ENCODE data around the gene GGTLC1.
"Not testable (repeated sequence)": the region's sequence is repeated elsewhere in the genome, so short reads cannot be mapped to it uniquely, and the experiment has no call there.

The GGTLC1 gene

DNA sequence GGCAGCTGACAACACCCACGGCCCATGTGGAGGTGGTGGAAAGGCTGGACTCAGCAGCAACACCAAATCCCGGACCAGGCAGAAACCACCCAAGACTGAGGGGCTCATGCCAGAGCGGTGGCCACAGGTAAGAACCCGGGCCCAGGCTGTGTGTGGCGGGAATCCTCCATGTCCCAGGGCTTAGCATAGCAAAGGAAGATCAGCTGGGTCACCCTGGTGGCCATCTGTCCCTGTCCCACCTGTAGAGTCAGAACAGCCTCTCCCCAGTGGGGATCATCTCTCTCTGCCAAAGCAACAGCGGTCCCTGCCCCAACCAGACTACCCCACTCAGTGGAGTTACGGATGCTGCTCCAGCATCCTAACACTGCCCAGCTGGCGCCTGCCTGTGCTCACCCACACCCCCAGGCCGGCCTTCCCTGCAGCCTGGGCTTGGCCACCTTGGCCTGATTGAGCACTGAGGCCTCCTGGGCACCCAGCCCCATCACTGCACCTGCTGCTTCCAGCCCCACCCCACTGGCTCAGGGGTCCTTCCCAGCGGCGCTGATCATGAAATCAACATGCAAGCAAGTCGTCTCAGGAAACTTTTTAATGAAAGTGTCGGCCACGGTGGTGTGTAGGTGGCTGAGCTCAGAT lies 5.5 kb upstream of the GGTLC1 start:
- not testable (repeated sequence) for DNase-seq (ENCODE audit: low read depth, low spot score)

DNA sequence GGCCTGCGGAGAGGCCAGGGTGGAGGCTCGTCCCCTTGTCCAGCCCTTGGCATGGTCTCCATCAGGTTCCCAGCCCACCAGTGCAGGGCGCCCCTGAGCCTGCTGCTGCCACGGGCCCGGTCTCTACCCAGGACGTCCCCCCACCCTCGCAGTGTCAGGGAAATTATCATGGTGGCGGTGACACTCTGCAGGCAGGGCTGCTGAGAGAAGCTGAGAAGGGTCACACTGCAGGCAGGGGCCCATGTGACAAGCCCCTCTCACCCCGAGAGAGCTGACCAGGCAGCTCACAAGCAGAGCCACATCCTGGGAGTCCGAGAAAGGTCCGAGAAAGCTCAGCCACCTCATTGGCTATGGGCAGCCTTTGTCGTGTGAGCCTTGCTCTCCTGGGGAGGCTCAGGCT lies 4.9 kb upstream of the GGTLC1 start:
- not testable (repeated sequence) for DNase-seq (ENCODE audit: low read depth, low spot score)

DNA sequence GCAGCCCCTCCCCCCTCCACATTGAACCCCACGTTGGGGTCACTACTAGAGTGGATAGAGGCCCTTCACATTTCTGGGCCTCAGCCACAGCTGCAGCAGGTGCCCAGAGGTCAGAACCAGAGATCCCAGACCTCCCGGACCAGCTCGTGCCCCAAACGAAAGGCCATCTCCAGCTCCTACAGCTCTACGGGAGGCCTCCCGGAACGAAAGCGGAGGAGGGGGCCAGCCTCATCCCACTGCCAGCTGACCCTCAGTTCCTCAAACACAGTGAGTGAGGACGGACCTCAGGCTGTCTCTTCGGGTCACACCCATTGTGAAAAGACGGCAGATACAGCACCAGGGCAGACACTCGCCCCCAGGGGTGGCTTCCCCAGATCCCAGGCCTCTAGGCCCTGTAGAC lies 1.7 kb upstream of the GGTLC1 start:
- not testable (repeated sequence) for DNase-seq (ENCODE audit: low read depth, low spot score)

DNA sequence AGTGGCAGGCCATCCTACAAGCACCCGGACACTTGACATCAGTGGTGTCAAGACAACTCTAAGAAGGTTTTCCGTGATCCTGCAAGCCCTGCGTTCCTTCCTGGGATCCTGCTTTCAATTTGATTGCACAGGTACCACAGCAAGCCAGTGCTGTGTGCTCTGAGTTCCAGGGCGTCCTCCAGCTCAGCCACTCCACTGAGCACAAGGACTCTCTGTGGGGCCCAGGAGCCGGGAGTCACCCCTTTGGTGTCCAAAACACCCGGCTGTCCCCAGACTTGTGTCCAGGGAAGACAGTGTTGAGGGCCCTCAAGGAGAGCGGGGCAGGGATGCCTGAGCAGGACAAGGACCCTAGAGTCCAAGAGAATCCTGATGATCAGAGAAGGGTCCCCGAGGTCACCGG lies 387 bp upstream of the GGTLC1 start:
- DNase-seq (ENCODE audit: low read depth, low spot score) = not testable (repeated sequence)

DNA sequence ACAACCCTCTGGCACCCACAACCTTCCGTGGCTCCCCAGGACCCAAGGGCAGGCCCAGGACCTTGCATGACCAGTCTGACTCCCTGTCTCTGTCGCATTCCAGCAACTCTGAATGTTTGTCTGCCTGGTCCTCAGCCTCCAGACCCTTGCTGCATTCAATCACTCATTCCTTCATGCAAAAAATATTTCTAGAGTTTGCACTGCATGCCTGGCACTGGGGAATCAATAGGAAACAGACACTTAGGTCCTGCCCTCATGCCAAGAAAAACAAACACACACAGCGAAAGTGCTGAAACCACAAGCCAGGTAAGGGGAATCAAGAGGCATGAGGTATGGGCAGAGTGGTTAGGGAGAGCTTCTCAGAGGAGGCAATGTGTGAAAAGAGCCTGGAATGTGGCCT lies 1.9 kb downstream of the GGTLC1 start:
- DNase-seq (ENCODE audit: low read depth, low spot score) = not testable (repeated sequence)

DNA sequence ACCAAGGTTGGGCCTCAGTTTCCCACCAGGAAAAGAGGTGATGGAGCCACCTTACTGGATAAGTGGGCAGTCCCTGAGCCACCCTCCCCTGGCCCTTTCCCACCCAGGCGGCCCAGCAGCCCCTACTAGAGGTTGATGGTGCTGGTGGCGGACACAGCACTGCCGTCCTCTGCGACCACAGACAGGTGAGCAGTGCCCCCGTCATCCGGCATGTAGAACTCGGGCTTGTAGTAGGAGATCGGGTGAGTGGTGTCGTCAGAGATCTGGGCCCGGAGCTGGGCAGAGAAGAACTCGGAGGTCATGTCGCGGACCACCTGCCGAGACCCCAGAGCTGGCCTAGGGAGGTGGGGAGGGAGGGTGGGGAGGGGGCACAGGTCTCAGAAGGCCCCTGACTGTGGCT lies 2.3 kb downstream of the GGTLC1 start:
- DNase-seq (ENCODE audit: low read depth, low spot score) = not testable (repeated sequence)

DNA sequence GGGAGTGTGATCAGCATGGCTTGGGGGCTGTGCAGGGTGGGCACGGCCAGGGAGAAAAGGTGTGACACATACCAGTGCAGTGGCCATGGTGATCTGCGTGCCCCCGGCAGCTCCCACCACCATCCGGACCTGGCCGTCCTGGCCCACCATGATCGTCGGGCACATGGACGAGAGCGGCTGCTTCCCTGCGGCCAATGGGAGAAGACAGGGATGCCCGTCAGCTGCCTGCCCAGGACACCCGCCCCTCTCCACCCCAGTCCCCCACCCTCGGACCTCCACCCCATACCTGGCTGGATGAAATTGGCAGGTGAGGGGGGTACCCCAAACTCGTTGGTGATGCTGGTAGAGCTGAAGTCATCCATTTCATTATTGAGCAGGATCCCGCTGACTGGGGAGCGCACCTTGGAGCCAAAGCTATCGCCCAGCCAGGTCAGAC lies 2.8 kb downstream of the GGTLC1 start:
- not testable (repeated sequence) for DNase-seq (ENCODE audit: low read depth, low spot score)

DNA sequence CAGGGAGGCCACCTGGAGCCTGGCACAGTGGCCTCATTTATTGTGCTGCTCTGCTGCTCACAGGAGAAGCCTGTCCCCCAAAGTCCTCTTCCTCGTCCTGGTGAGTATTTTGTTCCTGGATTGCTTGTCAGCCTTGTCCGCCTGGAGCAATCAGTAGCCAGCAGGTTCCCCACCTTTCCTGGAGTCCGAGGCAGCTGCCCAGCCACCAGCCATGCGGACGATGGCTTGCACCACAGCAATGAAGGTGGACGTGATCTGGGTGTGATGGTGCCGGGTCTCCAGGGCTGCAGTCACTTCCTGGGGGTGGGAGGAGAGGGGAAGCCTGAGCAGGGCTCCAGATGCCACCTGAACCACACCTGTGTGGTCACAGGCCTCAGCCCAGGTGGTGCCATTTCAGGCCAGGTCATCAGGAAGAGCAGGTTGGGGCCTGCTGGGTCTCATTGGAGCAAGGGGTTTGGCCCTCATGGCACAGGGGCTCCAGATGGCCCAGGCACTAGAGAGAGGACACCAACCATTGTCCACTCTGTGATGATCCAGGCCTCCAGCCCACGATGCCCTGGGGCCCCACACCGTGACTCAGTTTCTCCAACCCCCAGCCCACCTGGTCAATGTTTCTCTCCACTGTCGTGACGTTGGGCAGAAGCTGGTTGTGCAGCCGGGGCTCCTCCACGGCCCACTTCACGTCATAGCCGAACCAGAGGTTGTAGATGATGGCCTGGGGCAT lies 3.4 kb downstream of the GGTLC1 start:
- DNase-seq (ENCODE audit: low read depth, low spot score) = not testable (repeated sequence)

DNA sequence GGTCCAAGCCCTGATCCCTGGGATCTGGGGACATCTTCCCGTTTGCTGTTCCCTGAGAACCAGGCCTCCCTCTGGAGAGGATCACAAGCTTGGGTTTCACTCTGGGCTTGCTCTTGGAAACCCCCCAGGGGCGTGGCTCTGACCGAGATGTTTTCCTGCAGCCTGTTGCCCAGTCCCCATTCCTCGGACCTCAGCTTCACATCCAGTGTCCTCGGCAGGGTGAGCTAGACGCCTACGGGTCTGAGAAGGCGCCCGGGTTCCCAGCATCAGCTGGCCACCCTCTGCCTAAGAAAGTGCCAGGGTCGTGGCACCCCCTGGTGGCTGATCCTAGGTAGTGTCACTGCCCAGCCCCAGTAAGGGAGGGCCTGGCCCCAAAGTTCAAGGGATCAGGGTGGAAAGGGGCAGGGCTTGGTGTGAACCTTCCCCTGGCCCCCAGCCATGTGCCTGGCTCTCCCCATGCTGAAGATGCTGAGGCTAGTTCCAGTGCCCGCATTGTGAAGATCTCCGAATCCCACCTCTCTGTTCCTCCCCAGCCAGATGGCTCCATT lies 4.0 kb downstream of the GGTLC1 start:
- DNase-seq (ENCODE audit: low read depth, low spot score) = not testable (repeated sequence)

DNA sequence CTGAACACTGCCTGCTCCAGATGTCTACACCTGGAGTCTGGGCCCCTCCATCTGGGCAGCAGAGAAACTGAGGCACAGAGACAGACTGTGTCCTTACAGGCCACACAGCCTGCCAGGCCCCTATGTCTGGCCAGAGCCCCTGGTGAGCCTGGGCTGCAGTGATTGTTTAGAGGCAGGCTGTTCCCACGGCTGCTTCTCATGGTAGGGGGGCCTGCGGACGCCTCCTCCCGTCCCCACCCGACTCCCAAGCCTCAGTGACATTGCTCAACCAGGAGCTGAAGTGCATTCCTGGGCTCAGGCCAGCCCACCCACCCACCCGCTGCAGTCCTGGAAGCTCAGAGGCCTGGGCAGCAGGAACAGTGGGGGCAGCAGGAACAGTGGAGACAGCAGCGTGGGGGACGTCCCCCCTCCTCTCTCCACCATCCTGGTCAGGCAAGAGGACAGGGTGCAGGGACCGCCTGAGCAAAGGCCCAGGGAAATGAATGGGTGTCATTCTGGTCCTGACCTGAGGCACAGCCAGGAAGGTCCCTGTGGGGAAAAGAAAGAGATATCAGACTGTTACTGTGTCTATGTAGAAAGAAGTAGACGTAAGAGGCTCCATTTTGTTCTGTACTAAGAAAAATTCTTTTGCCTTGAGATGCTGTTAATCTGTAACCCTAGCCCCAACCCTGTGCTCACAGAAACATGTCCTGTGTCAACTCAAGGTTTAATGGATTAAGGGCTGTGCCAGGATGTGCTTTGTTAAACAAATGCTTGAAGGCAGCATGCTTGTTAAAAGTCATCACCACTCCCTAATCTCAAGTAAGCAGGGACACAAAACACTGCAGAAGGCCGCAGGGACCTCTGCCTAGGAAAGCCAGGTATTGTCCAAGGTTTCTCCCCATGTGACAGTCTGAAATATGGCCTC lies 6.2 kb downstream of the GGTLC1 start:
- DNase-seq (ENCODE audit: low read depth, low spot score) = not testable (repeated sequence)

DNA sequence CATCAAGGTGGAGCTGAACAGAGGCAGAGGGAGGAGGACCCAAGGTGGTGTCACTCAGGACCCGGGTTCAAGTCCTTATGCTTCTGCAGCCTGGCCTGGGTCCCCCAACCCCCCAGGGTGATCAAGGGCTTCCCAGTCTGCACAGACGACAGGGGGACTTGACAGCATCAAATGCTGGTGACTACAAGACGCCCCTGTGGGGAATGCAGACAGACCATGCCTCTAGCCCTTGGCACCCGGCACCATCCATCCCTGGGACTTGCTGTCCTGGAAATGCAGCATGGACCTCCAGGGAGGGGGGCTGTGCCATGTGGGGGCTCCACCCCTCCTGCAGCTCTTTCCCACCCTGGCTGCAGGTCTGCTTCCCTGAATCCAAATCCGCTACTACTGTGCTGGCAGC lies 7.1 kb downstream of the GGTLC1 start:
- not testable (repeated sequence) for DNase-seq (ENCODE audit: low read depth, low spot score)

DNA sequence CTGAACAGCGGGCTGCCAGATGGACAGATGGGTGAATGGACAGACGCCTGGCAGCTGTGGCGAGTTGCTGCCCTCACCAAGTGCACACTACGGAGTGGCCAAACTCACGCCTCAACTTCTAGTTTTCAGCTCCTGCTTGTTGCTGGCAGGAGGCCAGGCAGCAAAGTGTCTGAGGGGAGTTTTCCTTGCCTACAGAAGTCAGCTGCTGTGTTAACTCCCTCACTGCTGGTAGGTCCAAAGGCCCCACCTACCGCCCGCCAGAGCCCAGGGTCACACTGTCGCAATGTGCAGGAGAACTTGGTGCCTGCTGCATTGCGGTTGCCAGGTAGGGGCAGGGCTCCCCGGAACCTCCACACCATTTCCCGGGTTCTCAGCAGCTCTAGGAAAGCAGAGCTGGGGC lies 7.6 kb downstream of the GGTLC1 start:
- DNase-seq (ENCODE audit: low read depth, low spot score) = not testable (repeated sequence)

DNA sequence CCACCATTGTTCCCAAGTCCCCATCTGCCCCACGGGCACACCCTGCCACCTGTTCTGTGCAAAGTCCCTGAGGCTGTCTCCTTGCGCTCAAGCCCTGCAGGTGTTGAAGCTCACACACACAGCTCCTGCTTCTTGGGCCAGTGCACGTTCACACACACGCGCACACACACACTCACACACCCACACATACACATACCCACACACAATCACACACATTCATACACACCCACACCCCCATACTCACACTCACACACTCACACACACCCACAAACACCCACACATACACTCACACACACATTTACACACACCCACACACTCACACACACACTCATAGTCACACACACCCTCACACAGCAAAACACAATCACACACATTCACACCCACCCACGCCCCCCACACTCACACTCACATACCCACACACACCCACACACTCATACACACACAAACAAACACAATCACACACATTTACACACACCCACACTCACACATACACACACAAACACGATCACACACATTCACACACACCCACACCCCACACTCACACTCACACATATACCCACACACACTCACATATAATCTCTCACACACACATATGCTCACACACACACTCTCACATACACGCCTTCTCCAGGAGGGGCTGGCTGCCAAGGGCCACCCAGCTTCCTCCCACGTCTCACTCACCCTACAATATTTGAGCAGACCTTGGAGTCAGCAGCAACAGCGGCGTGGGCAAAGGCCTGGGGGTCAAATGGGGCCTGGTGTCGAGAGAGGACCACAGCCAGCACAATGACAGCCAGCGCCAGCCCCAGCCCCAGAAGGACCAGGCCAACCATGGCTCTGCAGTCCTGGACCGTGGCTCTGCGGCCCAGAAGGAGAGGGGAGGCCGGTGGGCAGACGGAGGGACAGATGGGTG lies 8.4 kb downstream of the GGTLC1 start:
- not testable (repeated sequence) for DNase-seq (ENCODE audit: low read depth, low spot score)

DNA sequence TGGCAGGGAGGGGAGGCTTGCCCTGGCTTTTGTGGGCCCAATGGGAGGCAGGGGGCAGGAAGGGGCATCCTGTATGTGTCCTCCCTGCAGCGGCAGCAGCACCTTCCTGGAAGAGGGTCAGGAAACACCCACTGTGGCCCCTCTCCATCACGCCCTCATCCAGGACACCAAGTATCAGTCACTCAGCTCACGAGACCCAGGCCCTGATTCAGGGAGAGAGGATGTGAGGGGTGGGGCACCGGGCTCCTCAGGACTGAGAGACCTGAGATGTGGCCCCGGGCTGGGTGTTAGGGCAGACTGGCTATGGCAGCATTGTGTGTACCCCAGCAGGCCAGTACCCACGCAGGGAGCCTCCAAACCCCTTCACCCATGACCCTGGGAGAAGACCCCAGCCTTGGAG lies 9.2 kb downstream of the GGTLC1 start:
- DNase-seq (ENCODE audit: low read depth, low spot score) = not testable (repeated sequence)

DNA sequence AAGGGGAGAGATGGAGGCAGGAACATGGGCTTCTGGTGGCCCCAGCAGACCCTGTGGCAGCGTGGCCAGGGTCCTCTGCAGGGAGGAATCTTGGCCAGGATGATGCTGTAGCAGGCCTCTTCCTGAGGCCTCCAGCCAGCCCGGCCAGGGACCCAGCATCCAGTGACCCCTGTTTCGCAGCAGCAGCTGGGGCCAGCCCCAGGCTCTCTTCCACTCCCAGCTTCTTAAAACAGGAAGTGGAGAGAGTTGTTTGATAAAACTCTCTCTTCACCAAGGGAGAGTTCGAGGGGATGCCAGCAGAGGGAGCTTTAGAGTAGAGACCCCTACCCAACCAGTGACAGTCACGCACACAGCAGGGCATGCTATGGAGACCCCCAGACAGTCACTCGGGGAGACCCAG lies 10.1 kb downstream of the GGTLC1 start:
- DNase-seq (ENCODE audit: low read depth, low spot score) = not testable (repeated sequence)

DNA sequence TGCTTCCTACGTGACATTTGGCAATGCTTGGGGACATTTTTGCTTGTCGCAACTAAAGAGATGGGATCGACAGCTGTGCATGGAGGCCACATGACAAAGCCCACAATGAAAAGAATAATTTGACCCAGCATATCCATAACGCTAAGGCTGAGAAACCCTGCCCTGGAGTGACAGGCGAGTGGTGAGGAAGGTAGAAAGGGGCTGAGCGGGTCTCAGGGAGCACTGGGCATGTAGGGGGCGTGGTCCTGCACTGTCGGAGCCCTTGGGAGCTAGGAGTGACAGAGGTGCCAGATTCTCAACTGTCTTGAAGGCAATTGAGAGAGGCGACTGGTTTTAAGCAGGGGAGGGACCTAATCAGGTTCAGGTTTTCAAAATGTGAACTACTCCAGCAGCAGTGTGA lies 13.6 kb downstream of the GGTLC1 start:
- no peak for DNase-seq (ENCODE audit: low read depth, low spot score)

DNA sequence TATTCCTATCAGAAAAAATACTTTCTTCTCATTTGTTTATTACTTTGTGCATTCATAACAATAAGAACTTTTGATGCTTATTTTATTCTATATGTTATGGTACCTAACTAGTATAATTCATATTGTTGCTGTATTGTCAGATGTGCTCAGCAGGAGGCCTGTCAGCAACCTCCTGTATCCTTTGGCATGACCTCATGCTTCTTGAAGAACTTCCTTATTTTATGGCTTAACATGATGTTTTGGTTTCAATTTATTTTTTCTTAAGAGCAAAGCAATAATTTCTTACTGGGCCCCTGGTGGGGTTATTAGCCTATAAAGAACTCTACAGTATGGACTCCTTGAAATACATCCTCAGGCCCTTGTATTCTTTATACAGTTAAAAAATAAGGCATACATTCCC lies 17.3 kb downstream of the GGTLC1 start:
- no peak for DNase-seq (ENCODE audit: low read depth, low spot score)

DNA sequence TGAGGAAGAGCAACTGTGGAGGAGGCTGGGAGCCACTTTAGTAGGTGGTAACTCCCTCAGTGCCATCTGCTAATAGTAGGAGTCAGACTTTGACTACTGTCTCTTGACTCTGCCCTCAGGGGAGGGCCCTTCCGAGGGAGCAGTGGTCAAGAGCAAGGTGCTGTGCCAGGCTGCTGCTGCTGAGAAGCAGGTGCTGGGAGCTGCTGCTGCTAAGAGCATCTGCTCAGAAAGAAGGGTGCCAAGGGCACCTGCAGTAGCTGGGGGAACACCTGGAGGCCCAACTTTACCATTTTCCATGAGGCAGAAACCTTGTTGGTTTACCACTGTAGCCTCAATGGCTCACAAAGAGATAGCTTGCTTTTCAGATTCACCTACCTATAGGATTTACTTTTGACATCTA lies 18.5 kb downstream of the GGTLC1 start:
- DNase-seq (ENCODE audit: low read depth, low spot score) = no peak

DNA sequence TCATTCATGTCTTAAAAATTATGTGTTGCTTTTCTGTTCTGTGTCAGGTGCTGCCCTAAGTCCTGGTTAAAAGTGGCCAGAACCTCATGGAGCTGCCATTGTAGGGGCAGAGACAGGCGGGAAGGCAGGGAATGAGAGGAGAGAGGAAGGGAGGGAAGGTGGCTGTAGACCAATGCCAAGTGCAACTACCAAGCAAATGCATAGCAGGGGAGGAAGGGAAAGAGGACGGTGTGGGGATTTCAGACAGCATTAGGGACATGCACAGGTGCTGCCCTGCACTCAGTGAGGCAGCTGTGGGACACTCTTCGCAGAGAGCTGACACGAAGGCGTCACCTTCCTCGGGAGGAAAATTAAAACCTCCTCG lies 21.0 kb downstream of the GGTLC1 start:
- no peak for DNase-seq (ENCODE audit: low read depth, low spot score)

DNA sequence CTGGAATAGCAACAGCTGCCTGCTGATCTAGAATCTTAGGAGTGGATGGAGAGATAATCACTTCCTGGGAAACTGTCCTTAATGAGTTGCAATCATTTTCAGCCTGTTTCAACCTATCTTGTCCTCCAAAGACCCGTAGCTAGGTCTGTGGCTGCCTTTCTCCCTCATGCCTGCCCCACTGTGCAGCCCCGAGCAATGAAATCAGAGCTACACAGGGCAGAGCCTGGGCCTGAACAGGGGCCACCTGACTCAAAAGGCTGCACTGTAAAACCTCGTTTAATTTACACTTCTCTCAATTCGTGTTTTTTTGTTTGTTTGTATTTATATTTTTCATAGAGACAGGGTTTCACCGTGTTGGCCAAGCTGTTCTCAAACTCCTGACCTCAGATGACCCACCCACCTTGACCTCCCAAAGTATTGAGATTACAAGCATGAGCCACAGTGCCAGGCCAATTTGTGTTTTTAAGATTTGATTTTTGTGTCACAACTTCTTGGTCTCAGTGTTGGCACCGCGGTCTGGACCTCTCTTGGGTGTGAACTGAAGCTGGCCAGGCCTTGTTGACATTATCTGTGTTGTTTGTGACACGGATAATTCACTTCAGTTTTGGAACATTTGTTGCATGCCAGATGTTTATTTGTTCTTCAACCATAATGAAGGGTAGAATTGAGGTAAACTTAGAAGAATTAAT lies 21.5 kb downstream of the GGTLC1 start:
- DNase-seq (ENCODE audit: low read depth, low spot score) = no peak

Data from smooth muscle cell of the brain vasculature (primary cell).